K562 (cell line): ENCODE data around the gene CARD11. TPM values are rescaled to one million over a fixed set of nuclear protein-coding genes. Genes with fewer than 3 reads are reported as not detected.

ENCODE experiments used
- ATAC-seq: fragments of 200-7000 bp; cut with Tn5 transposase; 3 replicates; pipeline ENCODE4 v1.9.1; 2020; ENCODE audit warnings: moderate library complexity
- BruUV-seq: library from RNA; stranded (reverse); fragments of 400-500 nt; replicated peaks from 2 replicates; lab custom pipeline; 2021; lab: Mats Ljungman, UMichigan
- CTCF ChIA-PET: fragments of 300-600 bp; formaldehyde crosslinking; extraction: SDS; loops from one replicate; lab custom pipeline; 2021; ENCODE audit warnings: low intra/inter-chr PET ratio; lab: Yijun Ruan, JAX
- POLR2A ChIA-PET: fragments of 300-600, 350-650 bp; sonication (Branson Sonifier 250); formaldehyde crosslinking; extraction: SDS; loops from one replicate; lab custom pipeline; 2021; ENCODE audit warnings: antibody characterized with exemption, inconsistent platforms; lab: Yijun Ruan, JAX
- DNase-seq, 4 experiments: peaks; one replicate each; pipeline versions ENCODE4 v3.0.0 to v3.0.0-alpha.2; 2011 to 2018; ENCODE audit warnings: low spot score in 3 of 4, mixed read lengths in 3 of 4; ENCODE audit errors: extremely low read depth in 1 of 4
- FAIRE-seq: peaks from 2 replicates; lab custom pipeline; 2011; peaks lifted over from hg19 to GRCh38; lab: Jason Lieb, UNC
- H2AFZ ChIP-seq: 2 replicates; pipeline ENCODE4 v1.6.0; 2011; ENCODE audit warnings: low read depth, low read length, control low read depth, inconsistent platforms
- H3K27ac ChIP-seq: fragments of 200-600 bp; 3 replicates; pipeline ENCODE4 v1.8.0; 2011; ENCODE audit warnings: low read depth, mild to moderate bottlenecking, control low read depth, inconsistent platforms, low read length, moderate library complexity, mixed read lengths; ENCODE audit errors: extremely low read depth
- H3K27me3 ChIP-seq, 2 experiments: fragments of 300-600 bp in 1 of 2; 2 replicates in 1 of 2; 3 replicates in 1 of 2; pipeline versions ENCODE4 v1.6.0 to v1.8.0; 2011; ENCODE audit warnings: inconsistent platforms in 2 of 2, low read length in 2 of 2, mild to moderate bottlenecking in 1 of 2, mixed read lengths in 1 of 2, moderate library complexity in 1 of 2; ENCODE audit not compliant: control insufficient read depth in 2 of 2, insufficient read depth in 2 of 2
- H3K36me3 ChIP-seq: fragments of 300-600 bp; 3 replicates; pipeline ENCODE4 v1.8.0; 2011; ENCODE audit warnings: mild to moderate bottlenecking, low read length, inconsistent platforms; ENCODE audit not compliant: control insufficient read depth, insufficient read depth
- H3K4me1 ChIP-seq, 2 experiments: fragments of 200-600 bp in 1 of 2; replicated peaks in 1 of 2; 2 replicates in 1 of 2; 3 replicates in 1 of 2; pipeline versions ENCODE4 v1.5.1 to v1.8.0; 2011; ENCODE audit warnings: inconsistent platforms in 2 of 2, low read length in 2 of 2, mild to moderate bottlenecking in 1 of 2, mixed read lengths in 1 of 2, moderate library complexity in 1 of 2; ENCODE audit not compliant: control insufficient read depth in 2 of 2, insufficient read depth in 2 of 2
- H3K4me2 ChIP-seq: 2 replicates; pipeline ENCODE4 v1.6.1; 2011; ENCODE audit warnings: low read length, control low read depth, inconsistent platforms, mixed read lengths; ENCODE audit not compliant: insufficient read depth
- H3K4me3 ChIP-seq: fragments of 200-600 bp; sonication (generic), shearing (Covaris generic); 2 replicates; pipeline ENCODE4 v1.5.1; 2016; ENCODE audit warnings: control low read depth, inconsistent platforms
- H3K79me2 ChIP-seq: fragments of 200-600 bp; 3 replicates; pipeline ENCODE4 v1.8.0; 2011; ENCODE audit warnings: low read length, inconsistent platforms; ENCODE audit not compliant: control insufficient read depth, insufficient read depth
- H3K9ac ChIP-seq, 2 experiments: 2 replicates each; pipeline versions ENCODE4 v1.6.0 to v1.6.1; 2011; ENCODE audit warnings: low read depth in 2 of 2, low read length in 2 of 2, control low read depth in 1 of 2, inconsistent platforms in 1 of 2, mild to moderate bottlenecking in 1 of 2, mixed read lengths in 1 of 2; ENCODE audit not compliant: insufficient read depth in 1 of 2
- H3K9me1 ChIP-seq: one replicate; pipeline ENCODE4 v1.6.0; 2011; ENCODE audit warnings: inconsistent platforms, mild to moderate bottlenecking, low read length, moderate library complexity; ENCODE audit not compliant: control insufficient read depth, insufficient read depth
- H3K9me3 ChIP-seq: replicated peaks from 2 replicates; pipeline ENCODE4 v1.5.1; 2011; ENCODE audit warnings: low read depth, low read length, inconsistent platforms; ENCODE audit not compliant: control insufficient read depth, insufficient read depth
- H4K20me1 ChIP-seq: replicated peaks from 2 replicates; pipeline ENCODE4 v1.6.1; 2011; ENCODE audit warnings: low read length, inconsistent platforms, mixed read lengths; ENCODE audit not compliant: control insufficient read depth, insufficient read depth
- FIP1L1 ChIP-seq: fragments of 200-400 bp; formaldehyde crosslinking; IDR thresholded peaks from 2 replicates; pipeline ENCODE4 v1.6.1; 2018; ENCODE audit warnings: mild to moderate bottlenecking, low read depth, low read length; ENCODE audit not compliant: poor library complexity, severe bottlenecking
- GATAD2B ChIP-seq: fragments of 450-650 bp; IDR thresholded peaks from 2 replicates; pipeline ENCODE4 v1.6.1; 2017; ENCODE audit warnings: mild to moderate bottlenecking, borderline replicate concordance
- GTF2E2 ChIP-seq: fragments of 200-800 bp; sonication (Bioruptor generic); IDR thresholded peaks from 2 replicates; pipeline ENCODE4 v1.6.1; 2016; ENCODE audit warnings: missing genetic modification characterization, missing compliant biosample characterization
- HMG20A ChIP-seq: fragments of 450-650 bp; formaldehyde crosslinking; conservative IDR thresholded peaks from 2 replicates; pipeline ENCODE4 v1.4.0; 2020; ENCODE audit warnings: mild to moderate bottlenecking, mixed read lengths
- HNRNPL ChIP-seq: fragments of 200-400 bp; formaldehyde crosslinking; IDR thresholded peaks from 2 replicates; pipeline ENCODE4 v1.6.1; 2017; ENCODE audit warnings: low read depth, mild to moderate bottlenecking, low read length
- HNRNPUL1 ChIP-seq: fragments of 200-400 bp; formaldehyde crosslinking; IDR thresholded peaks from 2 replicates; pipeline ENCODE4 v1.6.1; 2017; ENCODE audit warnings: low read length
- MTA3 ChIP-seq: fragments of 450-650 bp; formaldehyde crosslinking; IDR thresholded peaks from 2 replicates; pipeline ENCODE4 v1.6.1; 2017; ENCODE audit warnings: mild to moderate bottlenecking, borderline replicate concordance
- NFXL1 ChIP-seq: fragments of 450-650 bp; formaldehyde crosslinking; IDR thresholded peaks from 2 replicates; pipeline ENCODE4 v1.4.0; 2021; ENCODE audit warnings: mild to moderate bottlenecking
- NONO ChIP-seq, 2 experiments: fragments of 200-400 bp in 1 of 2; fragments of 450-650 bp in 1 of 2; formaldehyde crosslinking in 1 of 2; IDR thresholded peaks; 2 replicates each; pipeline ENCODE4 v1.6.1; 2017; ENCODE audit warnings: low read depth in 2 of 2, mild to moderate bottlenecking in 2 of 2, moderate library complexity in 2 of 2, low read length in 1 of 2
- RAD51 ChIP-seq: fragments of 450-650 bp; IDR thresholded peaks from 2 replicates; pipeline ENCODE4 v1.7.1; 2016; ENCODE audit warnings: low read depth, mild to moderate bottlenecking, borderline replicate concordance
- SNRNP70 ChIP-seq: fragments of 200-400 bp; formaldehyde crosslinking; optimal IDR thresholded peaks from 2 replicates; pipeline ENCODE3; 2017; ENCODE audit warnings: low read depth, low read length
- TAF1 ChIP-seq: IDR thresholded peaks from 2 replicates; pipeline ENCODE4 v1.6.1; 2011; ENCODE audit warnings: mild to moderate bottlenecking, low read length, moderate library complexity; ENCODE audit not compliant: insufficient read depth, control insufficient read depth, severe bottlenecking; ENCODE audit errors: extremely low read depth
- ZNF134 ChIP-seq: fragments of 250-450 bp; sonication (Bioruptor Pico); conservative IDR thresholded peaks from 2 replicates; pipeline ENCODE4 v1.4.0; 2020
- WGBS: fragments of 100-300 bp; shearing (Covaris generic); methylation state at CpG from one replicate; pipeline ENCODE4 v1.1.6; 2016; ENCODE audit warnings: low coverage, mixed read lengths; ENCODE audit not compliant: insufficient coverage; ENCODE audit errors: missing lambda C conversion rate; 5-methylcytosine and 5-hydroxymethylcytosine counted together
- in situ Hi-C: fragments of 300-500 bp; cut with MboI; formaldehyde crosslinking; loops from 4 replicates; pipeline ENCODE4 v1.15.0; 2018; ENCODE audit warnings: inconsistent platforms, mixed read lengths
- intact Hi-C: fragments of 100-400 bp; cut with micrococcal nuclease; formaldehyde crosslinking; loops from 2 replicates; pipeline ENCODE4 v1.14.2; 2022
- polyA plus RNA-seq, 8 experiments: library from polyadenylated mRNA; depleted of rRNA in 4 of 8; stranded (reverse) in 5 of 8; unstranded in 3 of 8; fragments of >200 nt; fragmentation: Nextera tagmentation in 2 of 8; fragmentation: Illumina TruSeq in 1 of 8; extraction: Ambion mirVana in 2 of 8; extraction: Trizol in 1 of 8; gene quantifications; 2 replicates each; pipeline versions ENCODE4 v1.2.1 to v1.2.3, GENCODE V29; 2011 to 2014; ENCODE audit warnings: inconsistent platforms in 1 of 8, missing spikeins in 1 of 8
- total RNA-seq, 7 experiments: library from RNA; depleted of rRNA in 6 of 7; stranded (reverse); fragments of >200 nt in 6 of 7; fragmentation: Illumina TruSeq in 2 of 7; extraction: Trizol in 2 of 7; gene quantifications; 2 replicates each; pipeline versions ENCODE4 v1.2.1 to v1.2.3, GENCODE V29; 2011 to 2021; ENCODE audit warnings: low replicate concordance in 1 of 7
- TF ChIP-seq, protein P1 (sequence below): sonication (generic); formaldehyde crosslinking; IDR thresholded peaks from 2 replicates; pipeline ENCODE4 v1.8.1; 2023; ENCODE audit warnings: missing genetic modification reagents, mild to moderate bottlenecking, borderline replicate concordance
- TF ChIP-seq, protein P2 (sequence below): sonication (generic); formaldehyde crosslinking; IDR thresholded peaks from 2 replicates; pipeline ENCODE4 v1.5.0; 2020; ENCODE audit warnings: missing genetic modification reagents

The CARD11 gene
- total and polyA plus RNA-seq, 9 of the 15 experiments (the other 6 are each of a cell fraction or from before 2014, with no cell fraction given), result 0.07 to 12.8 (median 5.7) TPM

DNA sequence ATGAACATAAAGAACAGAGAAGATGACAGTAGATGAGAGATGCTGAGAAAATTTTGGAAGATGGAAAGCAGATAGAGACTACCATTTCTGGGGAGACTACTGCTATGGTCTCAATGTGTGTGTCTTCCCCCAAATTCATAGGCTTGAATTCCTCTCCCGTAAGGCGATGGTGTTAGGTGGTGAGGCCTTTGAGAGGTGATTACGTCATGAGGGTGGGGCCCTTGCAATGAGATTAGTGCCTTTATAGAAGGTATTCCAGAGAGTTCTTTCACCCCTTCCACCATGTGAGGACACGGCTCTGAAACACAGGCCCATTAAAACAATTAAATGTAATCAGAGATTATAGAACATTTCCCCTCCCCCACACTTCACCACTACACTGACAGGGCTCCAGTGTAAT lies 23.9 kb downstream of the CARD11 start (continued):
- TF ChIP-seq GTF2E2 (tag), result no peak

DNA sequence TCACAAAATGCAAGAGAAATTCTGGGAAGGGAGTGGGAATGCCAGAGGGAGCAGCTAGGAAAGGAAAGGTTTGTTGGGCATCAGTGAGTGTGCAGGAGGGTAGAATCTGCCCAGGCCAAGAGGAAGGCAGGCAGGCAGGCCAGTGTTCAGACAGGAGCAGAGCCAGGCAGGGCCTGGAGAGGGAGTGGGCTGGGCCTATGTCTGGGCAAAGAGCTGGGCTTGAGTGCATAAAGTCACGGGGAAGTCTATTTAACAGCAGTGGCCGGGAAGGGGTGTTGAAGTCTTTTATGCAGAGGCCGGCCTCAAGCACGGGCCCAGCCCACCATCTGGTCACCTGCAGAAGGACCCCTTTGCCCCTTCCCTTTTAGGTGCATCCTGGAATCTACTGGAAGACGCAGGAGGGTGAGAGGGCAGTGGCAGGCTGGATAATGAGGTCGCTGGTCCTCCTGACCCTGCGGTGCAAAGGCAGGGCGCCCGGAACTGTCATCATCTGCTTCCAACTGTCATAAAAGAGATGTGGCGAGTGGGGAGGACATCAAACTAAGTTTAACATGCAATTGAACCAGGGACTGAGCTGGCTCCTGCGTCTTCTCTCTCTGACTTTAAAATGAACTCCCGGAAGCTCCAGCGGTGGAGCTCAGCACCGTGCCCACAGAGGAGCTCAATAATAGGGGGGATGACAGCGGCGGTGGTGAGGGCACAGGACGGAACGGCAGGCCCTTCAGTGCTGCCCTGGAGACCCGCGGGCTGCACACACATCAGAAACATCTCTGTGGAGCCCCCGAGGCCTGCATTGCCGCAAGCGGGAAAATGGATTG lies 29.5 kb downstream of the CARD11 start:
- Histone ChIP-seq H2AFZ (no peak overlapping the region), H3K9me1 (no peaks in the 10 kb centered on the region), H3K27ac (no peak overlapping the region), H3K9me3 (no peaks in the 10 kb centered on the region), H3K79me2 (no peaks in the 10 kb centered on the region), H3K9ac (no peak overlapping the region; a peak in 1 of 4 replicates), H3K27me3 (no peaks in the 10 kb centered on the region), H3K4me2 (no peak overlapping the region), H3K4me3 (no peak overlapping the region), H4K20me1 (no peaks in the 10 kb centered on the region), H3K4me1 (peaks cover 0 to under 1% of the 10 kb centered on the region in 2 experiments; a peak in 1 of 5 replicates), H3K36me3 (no peaks in the 10 kb centered on the region)
- DNase-seq, result no peak
- in situ Hi-C loops (no loop called here), intact Hi-C loops (no loop called here)
- no peak for ATAC-seq
- 69% methylated on average over 21 of the region's 23 CpGs for WGBS
- no TSS peak for BruUV-seq
- CTCF ChIA-PET, result no interaction called here
- no peak for FAIRE-seq
- POLR2A ChIA-PET, result interaction anchor here (1.4 kb wide), 1 partner anchor 14 kb away, joined by 4 read pairs; no protein-coding TSS in a partner anchor
- no peak for TF ChIP-seq GATAD2B
- no peak for TF ChIP-seq HNRNPUL1
- TF ChIP-seq HMG20A (CRISPR knock-in tag), result no peak
- TF ChIP-seq FIP1L1, result no peak
- TF ChIP-seq, protein P1, sequence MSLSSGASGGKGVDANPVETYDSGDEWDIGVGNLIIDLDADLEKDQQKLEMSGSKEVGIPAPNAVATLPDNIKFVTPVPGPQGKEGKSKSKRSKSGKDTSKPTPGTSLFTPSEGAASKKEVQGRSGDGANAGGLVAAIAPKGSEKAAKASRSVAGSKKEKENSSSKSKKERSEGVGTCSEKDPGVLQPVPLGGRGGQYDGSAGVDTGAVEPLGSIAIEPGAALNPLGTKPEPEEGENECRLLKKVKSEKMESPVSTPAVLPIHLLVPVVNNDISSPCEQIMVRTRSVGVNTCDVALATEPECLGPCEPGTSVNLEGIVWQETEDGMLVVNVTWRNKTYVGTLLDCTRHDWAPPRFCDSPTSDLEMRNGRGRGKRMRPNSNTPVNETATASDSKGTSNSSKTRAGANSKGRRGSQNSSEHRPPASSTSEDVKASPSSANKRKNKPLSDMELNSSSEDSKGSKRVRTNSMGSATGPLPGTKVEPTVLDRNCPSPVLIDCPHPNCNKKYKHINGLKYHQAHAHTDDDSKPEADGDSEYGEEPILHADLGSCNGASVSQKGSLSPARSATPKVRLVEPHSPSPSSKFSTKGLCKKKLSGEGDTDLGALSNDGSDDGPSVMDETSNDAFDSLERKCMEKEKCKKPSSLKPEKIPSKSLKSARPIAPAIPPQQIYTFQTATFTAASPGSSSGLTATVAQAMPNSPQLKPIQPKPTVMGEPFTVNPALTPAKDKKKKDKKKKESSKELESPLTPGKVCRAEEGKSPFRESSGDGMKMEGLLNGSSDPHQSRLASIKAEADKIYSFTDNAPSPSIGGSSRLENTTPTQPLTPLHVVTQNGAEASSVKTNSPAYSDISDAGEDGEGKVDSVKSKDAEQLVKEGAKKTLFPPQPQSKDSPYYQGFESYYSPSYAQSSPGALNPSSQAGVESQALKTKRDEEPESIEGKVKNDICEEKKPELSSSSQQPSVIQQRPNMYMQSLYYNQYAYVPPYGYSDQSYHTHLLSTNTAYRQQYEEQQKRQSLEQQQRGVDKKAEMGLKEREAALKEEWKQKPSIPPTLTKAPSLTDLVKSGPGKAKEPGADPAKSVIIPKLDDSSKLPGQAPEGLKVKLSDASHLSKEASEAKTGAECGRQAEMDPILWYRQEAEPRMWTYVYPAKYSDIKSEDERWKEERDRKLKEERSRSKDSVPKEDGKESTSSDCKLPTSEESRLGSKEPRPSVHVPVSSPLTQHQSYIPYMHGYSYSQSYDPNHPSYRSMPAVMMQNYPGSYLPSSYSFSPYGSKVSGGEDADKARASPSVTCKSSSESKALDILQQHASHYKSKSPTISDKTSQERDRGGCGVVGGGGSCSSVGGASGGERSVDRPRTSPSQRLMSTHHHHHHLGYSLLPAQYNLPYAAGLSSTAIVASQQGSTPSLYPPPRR (CRISPR knock-in tag), result no peak
- no peak for TF ChIP-seq HNRNPL
- no peak for TF ChIP-seq ZNF134 (CRISPR knock-in tag)
- TF ChIP-seq MTA3, result no peak
- no peak for TF ChIP-seq TAF1
- TF ChIP-seq, protein P2, sequence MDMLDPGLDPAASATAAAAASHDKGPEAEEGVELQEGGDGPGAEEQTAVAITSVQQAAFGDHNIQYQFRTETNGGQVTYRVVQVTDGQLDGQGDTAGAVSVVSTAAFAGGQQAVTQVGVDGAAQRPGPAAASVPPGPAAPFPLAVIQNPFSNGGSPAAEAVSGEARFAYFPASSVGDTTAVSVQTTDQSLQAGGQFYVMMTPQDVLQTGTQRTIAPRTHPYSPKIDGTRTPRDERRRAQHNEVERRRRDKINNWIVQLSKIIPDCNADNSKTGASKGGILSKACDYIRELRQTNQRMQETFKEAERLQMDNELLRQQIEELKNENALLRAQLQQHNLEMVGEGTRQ (CRISPR knock-in tag), result no peak
- TF ChIP-seq NFXL1, result no peak
- no peak for TF ChIP-seq SNRNP70
- TF ChIP-seq RAD51, result no peak
- TF ChIP-seq NONO (IDR thresholded peaks at IDR 0.05; ENCODE audit: low read depth in 2 of 2, low read length in 1 of 2), result no peak
